B cell (primary cell): ENCODE results near the gene INPP4A.

Experiments used
- EZH2 ChIP-seq: IDR thresholded peaks from 2 replicates; pipeline ENCODE4 v1.6.1; 2012; ENCODE audit warnings: borderline replicate concordance, low read depth, mild to moderate bottlenecking, moderate library complexity, low read length; ENCODE audit not compliant: insufficient read depth, poor library complexity, severe bottlenecking
- TF ChIP-seq, protein P1 (sequence below): fragments of 200-600 bp; IDR thresholded peaks from one replicate; pipeline ENCODE4 v1.8.0; 2022; ENCODE audit warnings: antibody characterized with exemption, mild to moderate bottlenecking

DNA sequence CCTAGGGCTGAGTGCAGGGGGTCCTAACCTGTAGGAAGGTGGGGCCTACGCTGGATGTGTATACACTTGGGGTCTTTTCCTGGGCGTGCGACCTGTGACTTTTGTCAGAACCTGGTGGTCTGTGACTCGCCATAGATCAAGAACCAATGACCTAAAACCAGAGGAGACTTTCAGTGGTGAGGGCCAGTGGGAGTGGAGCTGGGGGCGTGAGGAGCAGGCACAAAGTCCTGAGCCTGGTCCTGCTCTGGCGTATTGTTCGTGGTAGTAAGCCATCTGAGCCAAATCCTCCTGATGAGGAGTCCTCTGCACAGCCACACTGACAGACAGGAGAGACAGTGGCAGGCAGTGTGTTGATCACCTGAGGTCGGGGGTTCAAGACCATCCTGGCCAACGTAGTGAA is 8.9 kb downstream of the INPP4A start:
- TF ChIP-seq, protein P1, sequence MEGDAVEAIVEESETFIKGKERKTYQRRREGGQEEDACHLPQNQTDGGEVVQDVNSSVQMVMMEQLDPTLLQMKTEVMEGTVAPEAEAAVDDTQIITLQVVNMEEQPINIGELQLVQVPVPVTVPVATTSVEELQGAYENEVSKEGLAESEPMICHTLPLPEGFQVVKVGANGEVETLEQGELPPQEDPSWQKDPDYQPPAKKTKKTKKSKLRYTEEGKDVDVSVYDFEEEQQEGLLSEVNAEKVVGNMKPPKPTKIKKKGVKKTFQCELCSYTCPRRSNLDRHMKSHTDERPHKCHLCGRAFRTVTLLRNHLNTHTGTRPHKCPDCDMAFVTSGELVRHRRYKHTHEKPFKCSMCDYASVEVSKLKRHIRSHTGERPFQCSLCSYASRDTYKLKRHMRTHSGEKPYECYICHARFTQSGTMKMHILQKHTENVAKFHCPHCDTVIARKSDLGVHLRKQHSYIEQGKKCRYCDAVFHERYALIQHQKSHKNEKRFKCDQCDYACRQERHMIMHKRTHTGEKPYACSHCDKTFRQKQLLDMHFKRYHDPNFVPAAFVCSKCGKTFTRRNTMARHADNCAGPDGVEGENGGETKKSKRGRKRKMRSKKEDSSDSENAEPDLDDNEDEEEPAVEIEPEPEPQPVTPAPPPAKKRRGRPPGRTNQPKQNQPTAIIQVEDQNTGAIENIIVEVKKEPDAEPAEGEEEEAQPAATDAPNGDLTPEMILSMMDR: no peak
- no peak for TF ChIP-seq EZH2
